ENCODE data around the gene HLF. TPM values are rescaled to one million over a fixed set of nuclear protein-coding genes. Genes with fewer than 3 reads are reported as not detected.

HLF gene
- total RNA-seq, 1 experiment from 2014 or later: 1.5 TPM

DNA sequence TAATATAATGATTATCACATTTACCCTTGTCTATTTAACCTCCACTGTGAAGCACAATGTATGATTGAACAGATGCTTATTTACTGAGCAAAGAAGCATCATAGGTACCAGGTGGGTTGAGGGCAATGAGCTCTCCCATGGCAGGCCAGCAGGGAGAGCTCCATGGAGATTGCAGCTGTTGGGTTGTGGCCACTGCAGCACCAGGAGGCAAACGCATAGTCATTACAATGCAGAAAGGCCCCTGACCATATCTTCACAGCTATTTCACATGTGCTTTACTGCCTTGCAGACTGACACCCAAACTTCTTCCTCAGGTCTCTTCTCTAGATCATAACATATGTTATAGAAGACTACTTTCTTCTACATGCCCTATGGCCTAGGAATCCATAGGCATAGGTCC, 81.9 kb downstream of the HLF start:
- intact Hi-C loops (cut with micrococcal nuclease): no loop called here
- H3K36me3 ChIP-seq (ENCODE audit: control insufficient read depth in 1 of 2, insufficient read depth in 2 of 2, low read length in 2 of 2): no peaks in the 10 kb centered on the region
- ATAC-seq (no peak), DNase-seq (ENCODE audit: low read depth, low spot score) (no peak)
- ChIA-PET CTCF (interaction anchor here (3.2 to 4.0 kb wide), 2 partner anchors 10 to 354 kb away, joined by 23 to 67 read pairs; no protein-coding TSS in a partner anchor), RAD21 (ENCODE audit: low non-redundant PET in 1 of 2, low total read pairs in 2 of 2, uncharacterized antibody in 2 of 2, unreplicated experiment in 2 of 2) (no interaction called here), POLR2A (no interaction called here)
- BruUV-seq (replicated peaks): no TSS peak
- H3K27me3 ChIP-seq (ENCODE audit: insufficient read depth, low read length): no peaks in the 10 kb centered on the region
- H4K20me1 ChIP-seq (ENCODE audit: insufficient read depth): no peaks in the 10 kb centered on the region
- H3K27ac ChIP-seq (ENCODE audit: low read depth, low read length): no peak overlapping the region
- H3K4me3 ChIP-seq (replicated peaks in 1 of 2; ENCODE audit: low read depth in 1 of 2, low read length in 2 of 2): no peak overlapping the region
- TF ChIP-seq SIN3A (IDR thresholded peaks at IDR 0.05; ENCODE audit: low read depth) (no peak), YY1 (IDR thresholded peaks at IDR 0.05; ENCODE audit: extremely low read depth, insufficient replicate concordance, low read depth, low read length) (no peak), ZNF274 (IDR thresholded peaks at IDR 0.05; ENCODE audit: low read depth, low read length) (no peak), POLR2A (IDR thresholded peaks at IDR 0.05; ENCODE audit: borderline replicate concordance, extremely low read depth, insufficient read depth, insufficient read length) (no peak), SRF (IDR thresholded peaks at IDR 0.05; ENCODE audit: low read depth) (no peak), ZFX (IDR thresholded peaks at IDR 0.05) (no peak), EZH2phosphoT487 (IDR thresholded peaks at IDR 0.05; ENCODE audit: borderline replicate concordance) (no peak), EZH2 (IDR thresholded peaks at IDR 0.05) (no peak)
- TF ChIP-seq, protein P1, sequence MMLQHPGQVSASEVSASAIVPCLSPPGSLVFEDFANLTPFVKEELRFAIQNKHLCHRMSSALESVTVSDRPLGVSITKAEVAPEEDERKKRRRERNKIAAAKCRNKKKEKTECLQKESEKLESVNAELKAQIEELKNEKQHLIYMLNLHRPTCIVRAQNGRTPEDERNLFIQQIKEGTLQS (IDR thresholded peaks at IDR 0.05): no peak
- TF ChIP-seq, protein P2, sequence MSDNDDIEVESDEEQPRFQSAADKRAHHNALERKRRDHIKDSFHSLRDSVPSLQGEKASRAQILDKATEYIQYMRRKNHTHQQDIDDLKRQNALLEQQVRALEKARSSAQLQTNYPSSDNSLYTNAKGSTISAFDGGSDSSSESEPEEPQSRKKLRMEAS (IDR thresholded peaks at IDR 0.05): no peak
- no peak overlapping the region for H3K4me2 ChIP-seq (ENCODE audit: low read length)
- no peak overlapping the region for H2AFZ ChIP-seq (ENCODE audit: low read depth, low read length, poor library complexity, severe bottlenecking)
- H3K79me2 ChIP-seq (ENCODE audit: insufficient read depth, low read length): no peaks in the 10 kb centered on the region
- H3K9me3 ChIP-seq (ENCODE audit: control insufficient read depth in 1 of 2, insufficient read depth in 1 of 2, low read depth in 1 of 2, low read length in 2 of 2): no peaks in the 10 kb centered on the region
- no peaks in the 10 kb centered on the region for H3K9me2 ChIP-seq (ENCODE audit: insufficient read depth)
- no peak overlapping the region for H3K9ac ChIP-seq (ENCODE audit: low read length)
- H3K4me1 ChIP-seq (ENCODE audit: control insufficient read depth in 1 of 2, insufficient read depth in 2 of 2, low read length in 2 of 2): no peaks in the 10 kb centered on the region

DNA sequence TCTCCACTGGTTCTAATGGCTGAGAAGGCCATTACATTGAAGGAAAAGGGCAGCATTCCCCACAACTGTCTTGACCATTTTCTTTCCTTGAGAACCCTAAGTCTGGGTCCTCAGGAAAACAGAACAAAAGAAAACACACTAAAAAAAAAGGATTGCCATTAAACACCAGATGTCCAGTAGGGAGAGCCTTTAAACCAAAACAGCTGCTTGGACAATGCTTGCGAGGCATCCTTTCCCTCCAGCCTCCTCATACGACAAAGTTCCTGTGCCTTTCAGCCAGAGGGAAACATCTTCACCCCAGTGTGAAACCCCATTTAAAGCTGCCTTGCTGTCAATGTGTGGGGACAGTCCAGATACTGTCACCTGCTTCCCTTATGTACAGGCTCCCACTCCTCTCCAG, 82.6 kb downstream of the HLF start:
- no peak for TF ChIP-seq CEBPB (IDR thresholded peaks at IDR 0.05; ENCODE audit: low read depth)
- no peak for TF ChIP-seq JUND (IDR thresholded peaks at IDR 0.05)
- no peak for TF ChIP-seq POLR2AphosphoS5 (IDR thresholded peaks at IDR 0.05; ENCODE audit: low read depth, low read length)
- TF ChIP-seq, protein P1 (IDR thresholded peaks at IDR 0.05): no peak
- no peak for TF ChIP-seq YY1 (IDR thresholded peaks at IDR 0.05; ENCODE audit: extremely low read depth, insufficient replicate concordance, low read depth, low read length)
- no peak for TF ChIP-seq SRF (IDR thresholded peaks at IDR 0.05; ENCODE audit: low read depth)
- no peak for TF ChIP-seq ZNF274 (IDR thresholded peaks at IDR 0.05; ENCODE audit: low read depth, low read length)
- TF ChIP-seq RAD21 (IDR thresholded peaks at IDR 0.05; ENCODE audit: low read depth): no peak
- POLR2A ChIA-PET: no interaction called here
- intact Hi-C loops (cut with micrococcal nuclease): no loop called here
- H4K20me1 ChIP-seq (ENCODE audit: insufficient read depth): no peaks in the 10 kb centered on the region
- no peaks in the 10 kb centered on the region for H3K27me3 ChIP-seq (ENCODE audit: insufficient read depth, low read length)
- DNase-seq (ENCODE audit: low read depth, low spot score): no peak
- no peak overlapping the region for H3K9ac ChIP-seq (ENCODE audit: low read length)
- no peak overlapping the region for H3K27ac ChIP-seq (ENCODE audit: low read depth, low read length)
- H3K4me1 ChIP-seq (ENCODE audit: control insufficient read depth in 1 of 2, insufficient read depth in 2 of 2, low read length in 2 of 2): no peaks in the 10 kb centered on the region
- no peaks in the 10 kb centered on the region for H3K36me3 ChIP-seq (ENCODE audit: control insufficient read depth in 1 of 2, insufficient read depth in 2 of 2, low read length in 2 of 2)
- no peak for ATAC-seq
- no peak overlapping the region for H3K4me2 ChIP-seq (ENCODE audit: low read length)
- no peaks in the 10 kb centered on the region for H3K9me2 ChIP-seq (ENCODE audit: insufficient read depth)
- RAD21 ChIA-PET (ENCODE audit: low non-redundant PET in 1 of 2, low total read pairs in 2 of 2, uncharacterized antibody in 2 of 2, unreplicated experiment in 2 of 2): no interaction called here
- CTCF ChIA-PET: interaction anchor here (1.9 to 4.0 kb wide), 3 partner anchors 9 to 355 kb away, joined by 6 to 67 read pairs (median 23); no protein-coding TSS in a partner anchor
- H3K4me3 ChIP-seq (replicated peaks in 1 of 2; ENCODE audit: low read depth in 1 of 2, low read length in 2 of 2): no peak overlapping the region
- no peak overlapping the region for H2AFZ ChIP-seq (ENCODE audit: low read depth, low read length, poor library complexity, severe bottlenecking)
- no peaks in the 10 kb centered on the region for H3K79me2 ChIP-seq (ENCODE audit: insufficient read depth, low read length)
- no TSS peak for BruUV-seq (replicated peaks)
- no peaks in the 10 kb centered on the region for H3K9me3 ChIP-seq (ENCODE audit: control insufficient read depth in 1 of 2, insufficient read depth in 1 of 2, low read depth in 1 of 2, low read length in 2 of 2)

Data from HCT116 (cell line).